IPS-NIHi7 (cell line): ENCODE data around the gene RDH5.
A peak's percentile ranks its signal among the peaks of the same experiment; 100 is the strongest.
"Not testable (repeated sequence)": the region's sequence is repeated elsewhere in the genome, so short reads cannot be mapped to it uniquely, and the experiment has no call there.

Experiments used
- DNase-seq: peaks from one replicate; pipeline ENCODE4 v3.0.0; 2012; ENCODE audit warnings: mixed read lengths; ENCODE audit errors: extremely low spot score

The RDH5 gene

DNA sequence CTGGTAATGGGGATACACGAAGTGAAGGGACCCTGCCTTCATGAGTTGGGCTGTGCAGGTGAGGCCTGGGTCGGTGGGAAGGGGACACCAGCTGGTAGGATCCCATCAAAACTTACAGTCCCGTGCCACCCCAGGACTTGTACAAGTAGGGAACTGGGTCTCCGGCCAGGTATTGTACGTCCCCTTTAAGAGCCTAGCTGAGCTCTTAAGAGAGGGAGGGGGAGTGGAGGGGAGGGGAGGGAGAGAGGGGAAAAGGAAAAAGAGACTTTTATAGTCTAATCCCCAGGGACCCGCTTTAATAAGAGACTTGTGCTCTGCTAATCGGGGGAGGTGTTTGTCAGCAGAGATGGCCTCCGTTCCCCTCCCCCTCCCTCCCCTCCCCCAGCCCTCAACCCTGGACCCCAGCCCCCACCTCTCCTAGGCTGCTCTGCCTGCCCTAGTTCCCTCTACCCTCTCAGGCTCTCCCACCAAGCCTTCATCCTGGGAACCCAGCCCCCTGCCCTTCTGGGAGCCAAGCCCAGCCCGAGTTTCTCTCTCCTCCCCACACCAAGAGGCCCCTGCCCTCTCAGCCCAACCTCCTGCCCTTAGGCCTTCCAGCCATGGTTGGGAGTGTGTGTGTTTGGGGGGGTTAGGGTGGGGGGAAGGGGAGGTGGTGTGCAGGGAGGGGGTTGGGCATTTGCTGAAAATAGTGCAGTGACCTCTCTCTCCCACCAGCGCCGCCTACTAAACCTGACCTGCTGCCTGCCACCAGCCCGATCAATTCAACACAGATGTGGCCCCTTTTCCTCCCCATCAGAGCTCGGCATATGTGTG is 25.4 kb downstream of the RDH5 start:
- peak; percentile 74 for DNase-seq

DNA sequence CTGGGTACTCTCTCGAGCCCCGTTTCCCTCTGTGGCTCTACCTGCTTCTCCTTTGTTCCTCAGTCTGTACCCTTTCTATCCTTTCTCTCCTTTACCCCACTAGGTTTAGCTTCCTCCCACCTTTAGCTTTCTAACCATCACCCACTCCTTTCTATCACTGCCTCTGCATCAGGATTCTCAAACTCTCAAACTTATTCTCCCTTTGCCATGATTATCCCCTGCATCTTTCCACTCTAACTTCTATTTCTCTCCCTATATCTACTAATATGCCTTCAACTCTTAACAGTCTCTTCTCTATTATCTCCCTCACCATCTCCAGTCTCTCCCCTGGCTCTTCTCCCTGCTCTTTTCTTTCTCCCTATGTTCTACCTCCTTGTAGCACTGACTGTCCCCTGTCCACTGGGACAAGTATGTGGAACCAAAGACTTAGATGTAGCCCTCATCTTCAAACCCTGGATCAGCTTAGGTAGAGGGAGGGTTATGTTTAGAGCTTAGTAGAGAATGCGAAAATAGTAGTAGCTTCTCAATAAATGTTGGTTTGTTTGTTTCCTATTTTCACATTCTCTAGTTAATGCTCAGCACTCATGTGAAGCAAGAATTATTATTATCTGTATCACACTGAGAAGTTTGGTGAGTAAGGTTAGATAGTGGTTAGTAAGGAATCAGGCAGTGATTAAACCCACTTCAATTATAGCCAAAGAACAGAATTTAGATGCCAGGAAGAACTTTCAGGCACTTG is 26.1 kb downstream of the RDH5 start:
- no peak for DNase-seq

DNA sequence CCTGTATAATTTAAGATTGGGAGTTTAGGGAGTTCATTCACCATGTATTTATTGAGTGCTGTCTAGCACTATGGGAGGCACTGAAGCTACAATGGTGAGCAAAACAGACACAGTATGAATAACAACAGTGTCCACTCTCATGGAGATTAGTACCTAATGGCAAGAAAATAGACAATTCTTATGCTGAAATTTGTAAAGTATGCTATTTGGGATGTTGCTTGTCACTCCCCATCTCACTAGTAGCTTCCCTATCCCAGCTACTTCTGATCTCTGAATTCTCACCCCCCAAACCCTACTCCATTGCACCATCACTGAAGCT is 26.7 kb downstream of the RDH5 start:
- DNase-seq = no peak

DNA sequence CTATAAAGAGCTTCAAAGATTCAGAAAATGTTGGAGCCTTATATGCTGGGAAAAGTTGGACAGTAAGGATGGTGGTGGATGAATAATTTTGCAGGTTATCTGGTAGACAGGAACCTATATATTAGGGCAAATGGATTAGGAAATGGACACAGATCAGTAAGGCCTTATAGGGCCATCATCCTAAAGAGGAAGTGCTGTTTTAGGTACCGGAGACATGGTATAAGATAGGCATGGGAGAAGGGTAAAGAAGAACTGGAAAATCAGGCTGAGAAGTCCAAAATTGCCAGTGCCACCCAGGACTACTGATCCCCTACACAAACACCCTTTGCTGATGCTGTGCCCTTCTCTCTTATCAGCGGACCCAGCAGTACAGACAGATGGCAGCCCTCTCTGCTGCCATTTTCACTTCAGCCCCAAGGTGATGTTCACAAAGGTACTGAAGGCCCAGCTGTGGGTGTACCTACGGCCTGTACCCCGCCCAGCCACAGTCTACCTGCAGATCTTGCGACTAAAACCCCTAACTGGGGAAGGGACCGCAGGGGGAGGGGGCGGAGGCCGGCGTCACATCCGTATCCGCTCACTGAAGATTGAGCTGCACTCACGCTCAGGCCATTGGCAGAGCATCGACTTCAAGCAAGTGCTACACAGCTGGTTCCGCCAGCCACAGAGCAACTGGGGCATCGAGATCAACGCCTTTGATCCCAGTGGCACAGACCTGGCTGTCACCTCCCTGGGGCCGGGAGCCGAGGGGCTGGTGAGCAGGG is 28.2 kb downstream of the RDH5 start:
- DNase-seq = no peak

DNA sequence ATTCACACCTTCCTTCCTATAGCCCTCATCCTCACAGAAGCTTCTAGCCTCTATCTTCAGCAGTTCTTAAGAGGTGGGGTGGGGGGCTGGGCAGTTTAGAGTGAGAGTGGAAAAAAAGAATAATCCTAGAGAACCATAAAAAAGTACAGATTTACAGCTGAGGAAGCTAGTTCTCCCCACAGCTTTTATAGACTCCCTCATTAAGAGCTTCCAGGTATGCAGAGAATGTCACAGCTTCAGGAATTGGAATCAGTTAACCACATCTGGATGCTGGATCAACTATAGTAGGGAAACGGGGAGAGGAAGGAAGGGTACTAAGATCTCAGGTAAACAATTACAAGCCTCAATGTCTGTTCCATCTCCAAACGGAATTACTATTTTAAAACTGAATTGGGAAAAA is 35.1 kb downstream of the RDH5 start:
- no peak for DNase-seq

DNA sequence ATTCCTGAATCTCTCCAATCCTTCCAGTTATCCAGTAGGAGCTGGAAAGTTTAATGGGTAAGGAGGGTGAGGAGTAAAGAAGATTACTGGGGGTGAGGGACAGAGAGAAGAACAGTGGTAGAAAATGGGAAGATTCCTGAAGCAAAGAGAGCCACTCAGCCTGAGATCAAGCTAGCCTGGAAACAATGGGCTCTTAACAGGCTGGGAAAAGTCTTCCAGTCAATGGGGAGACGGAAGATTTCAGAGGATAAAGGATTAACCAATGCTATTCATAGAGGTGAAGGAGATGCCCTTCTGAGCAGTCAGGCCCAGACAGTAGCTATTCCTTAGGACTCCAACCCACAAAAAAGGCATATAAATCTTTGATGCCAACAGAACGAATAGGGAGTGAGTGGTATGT is 37.5 kb downstream of the RDH5 start:
- no peak for DNase-seq

DNA sequence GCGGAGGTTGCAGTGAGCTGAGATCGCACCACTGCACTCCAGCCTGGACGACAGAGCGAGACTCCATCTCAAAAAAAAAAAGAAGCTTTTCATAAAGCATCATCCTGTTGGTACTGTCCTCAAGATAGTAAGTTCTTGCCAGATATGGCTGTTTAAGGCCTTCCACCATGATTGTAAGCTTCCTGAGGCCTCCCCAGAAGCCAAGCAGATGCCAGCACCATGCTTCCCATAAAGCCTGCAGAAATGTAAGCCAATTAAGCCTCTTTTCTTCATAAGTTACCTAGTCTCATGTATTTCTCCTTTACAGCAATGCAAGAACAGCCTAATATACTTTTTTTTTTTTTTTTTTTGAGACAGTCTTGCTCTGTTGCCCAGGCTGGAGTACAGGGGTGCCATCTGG is 38.4 kb downstream of the RDH5 start:
- not testable (repeated sequence) for DNase-seq

DNA sequence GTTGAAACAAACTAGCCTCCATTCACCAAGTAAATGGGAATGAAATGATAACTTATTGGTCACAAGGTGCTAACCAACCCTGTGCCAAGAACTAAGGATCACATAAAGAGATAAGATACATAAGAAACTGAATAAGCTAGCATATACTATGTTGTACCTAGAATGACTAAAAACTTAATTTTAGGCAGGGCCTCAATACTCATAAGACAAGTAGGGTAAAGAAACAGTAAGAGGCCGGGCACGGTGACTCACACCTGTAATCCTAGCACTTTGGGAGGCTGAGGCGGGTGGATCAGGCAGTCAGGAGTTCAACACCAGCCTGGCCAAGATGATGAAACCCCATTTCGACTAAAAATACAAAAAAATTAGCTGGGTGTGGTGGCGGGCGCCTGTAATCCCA is 40.5 kb downstream of the RDH5 start:
- DNase-seq = no peak

DNA sequence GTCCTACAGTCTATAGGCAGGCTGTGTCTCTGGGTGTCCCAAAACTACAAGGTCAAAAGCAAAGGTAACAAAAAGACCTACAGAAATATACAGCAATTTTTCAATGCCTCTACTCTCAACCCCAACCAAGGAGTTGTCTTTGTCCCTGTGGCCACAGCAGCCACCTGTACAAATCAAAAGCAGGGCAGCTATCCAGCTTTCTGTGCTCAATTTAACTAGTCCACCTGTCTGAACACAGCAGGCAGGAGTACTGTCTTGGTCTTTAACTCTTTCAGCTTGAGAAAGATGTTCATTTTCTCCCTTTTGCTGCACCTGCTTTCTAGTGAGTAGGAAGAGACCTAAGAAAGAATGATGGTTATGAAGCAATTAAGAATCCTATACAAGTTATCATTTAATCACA is 42.5 kb downstream of the RDH5 start:
- DNase-seq = no peak

DNA sequence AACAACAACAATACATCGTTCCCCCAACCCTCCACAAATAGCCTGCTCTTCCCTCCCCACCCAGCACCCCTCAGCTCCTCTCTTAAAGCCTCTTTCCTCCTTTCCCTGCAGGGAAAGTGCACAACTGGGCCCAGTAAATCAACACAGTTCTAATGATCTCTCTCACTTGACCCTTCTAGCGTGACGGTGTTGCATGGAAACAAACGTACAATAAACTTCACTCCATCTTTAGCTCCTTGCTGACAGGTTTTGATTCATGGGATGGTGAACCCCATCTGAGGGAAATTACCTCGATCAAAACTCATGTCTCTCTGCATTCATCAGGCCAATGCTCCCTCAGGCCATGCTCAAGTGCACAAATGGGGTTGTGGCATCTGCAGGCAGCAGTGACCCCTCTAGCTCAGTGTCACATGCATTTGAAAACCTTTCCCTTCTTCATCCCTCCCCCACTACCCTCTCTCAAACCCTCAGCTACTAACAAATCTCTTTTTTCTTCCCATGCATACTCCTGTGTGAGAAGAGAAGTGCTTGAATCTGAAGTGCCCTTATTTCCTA is 45.6 kb downstream of the RDH5 start:
- no peak for DNase-seq

DNA sequence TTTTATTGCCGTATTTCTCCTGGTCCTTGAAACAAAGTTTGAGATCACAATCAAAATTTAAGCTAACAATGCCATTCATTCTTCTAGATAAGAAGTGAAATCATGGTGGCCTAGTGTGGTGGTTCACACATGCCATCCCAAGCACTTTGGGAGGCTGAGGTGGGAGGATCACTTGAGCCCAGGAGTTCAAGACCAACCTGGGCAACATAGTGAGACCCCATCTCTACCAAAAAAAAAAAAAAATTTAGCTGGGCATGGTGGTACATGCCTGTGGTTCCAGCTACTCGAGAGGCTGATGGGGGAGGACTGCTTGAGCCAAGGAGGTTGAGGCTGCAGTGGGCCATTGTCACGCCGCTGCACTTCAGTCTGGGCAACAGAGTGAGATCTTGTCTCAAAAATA is 47.0 kb downstream of the RDH5 start:
- DNase-seq = no peak

DNA sequence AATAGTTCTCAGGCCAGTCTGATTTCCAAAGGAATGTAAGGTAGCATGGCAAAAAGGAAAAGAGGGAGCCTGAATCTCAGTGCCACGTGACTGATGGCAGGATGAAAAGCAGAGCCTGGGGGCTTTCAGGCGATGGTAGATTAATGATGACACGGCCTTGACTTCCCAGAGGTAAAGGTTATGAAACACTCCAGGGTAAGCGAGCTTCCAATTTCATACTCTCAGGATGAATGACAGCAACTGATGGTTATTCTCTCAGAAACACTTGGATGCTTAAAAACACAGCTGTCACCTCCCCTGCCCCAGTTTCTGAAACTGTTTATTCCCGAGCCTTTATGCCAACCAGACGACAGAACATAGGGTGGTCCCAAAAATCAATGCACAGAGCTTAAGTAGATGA is 51.5 kb downstream of the RDH5 start:
- no peak for DNase-seq
